Activated CD4-positive, alpha-beta T cell treated with anti-CD3 and anti-CD28 coated beads for 48 hours (primary cell): ENCODE data around the gene TAF6L.
"Not testable (repeated sequence)": the region's sequence is repeated elsewhere in the genome, so short reads cannot be mapped to it uniquely, and the experiment has no call there.

Source experiments
- DNase-seq: peaks from one replicate; pipeline ENCODE4 v3.0.0-alpha.2; 2020

TAF6L gene

DNA sequence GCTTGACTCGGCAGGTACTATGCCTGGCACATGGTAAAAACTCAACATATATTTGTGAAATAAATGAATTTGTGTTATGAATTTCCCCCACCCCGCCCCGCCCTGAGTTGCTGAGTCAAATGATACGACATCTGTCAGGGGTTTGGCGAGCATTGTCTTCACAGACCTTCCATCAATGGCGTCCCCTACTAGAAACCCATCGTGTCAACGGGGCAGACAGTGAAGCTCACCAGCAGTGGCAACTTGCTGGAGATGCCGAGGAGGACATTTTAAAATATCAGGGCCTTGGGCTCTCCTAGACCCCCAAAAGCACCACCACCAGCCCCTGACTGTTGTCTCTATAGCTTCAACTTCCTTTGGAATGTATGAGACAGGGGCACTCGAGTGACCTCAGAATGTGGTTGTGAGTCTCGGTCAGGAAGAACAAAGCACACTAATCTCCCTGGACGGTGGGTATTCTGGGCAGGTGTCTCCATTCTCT lies 34.8 kb downstream of the TAF6L start:
- peak; percentile 32 for DNase-seq

DNA sequence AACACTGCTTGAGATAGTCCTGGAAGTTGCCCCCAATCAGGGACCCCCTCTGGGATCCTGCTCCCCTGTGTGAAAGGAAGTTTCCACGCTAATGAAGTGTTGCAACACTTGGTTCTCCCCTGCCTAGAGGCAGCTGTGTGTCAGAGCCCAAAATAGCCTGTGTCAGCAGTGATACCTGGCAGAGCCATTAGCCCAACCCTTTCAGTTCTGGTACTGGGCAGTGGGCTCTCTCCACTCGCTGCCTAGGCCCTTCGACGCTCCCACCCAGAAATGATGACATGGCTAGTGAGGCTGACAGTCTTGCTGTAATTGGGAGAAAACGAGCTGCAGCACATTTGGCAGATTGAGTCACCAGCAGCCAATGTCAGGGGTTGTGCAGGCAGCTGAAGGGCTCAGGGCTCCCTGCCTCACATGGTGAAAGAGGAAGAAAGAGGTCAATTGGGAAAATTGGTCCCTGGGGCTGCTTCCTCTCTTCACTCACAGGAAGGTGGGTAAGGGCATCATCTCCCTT lies 35.5 kb downstream of the TAF6L start:
- no peak for DNase-seq

DNA sequence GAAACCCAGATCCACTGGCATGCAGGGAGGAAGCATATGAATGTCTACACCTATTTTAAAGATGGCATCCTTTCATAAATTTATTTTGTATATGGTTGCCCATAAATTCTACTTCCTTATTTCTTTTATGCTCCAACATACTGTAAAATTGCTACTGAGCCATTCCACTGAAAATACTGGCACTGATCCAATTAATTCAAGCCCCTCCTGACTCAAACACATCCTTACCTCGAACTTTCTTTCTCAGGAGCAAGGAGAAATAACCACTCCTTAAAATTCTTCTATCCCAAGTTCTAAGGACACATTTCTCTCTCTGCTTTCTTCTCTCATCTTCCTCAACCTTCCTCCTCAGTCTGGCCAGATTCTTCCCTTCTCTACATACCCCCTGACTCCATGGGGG lies 39.6 kb downstream of the TAF6L start:
- no peak for DNase-seq

DNA sequence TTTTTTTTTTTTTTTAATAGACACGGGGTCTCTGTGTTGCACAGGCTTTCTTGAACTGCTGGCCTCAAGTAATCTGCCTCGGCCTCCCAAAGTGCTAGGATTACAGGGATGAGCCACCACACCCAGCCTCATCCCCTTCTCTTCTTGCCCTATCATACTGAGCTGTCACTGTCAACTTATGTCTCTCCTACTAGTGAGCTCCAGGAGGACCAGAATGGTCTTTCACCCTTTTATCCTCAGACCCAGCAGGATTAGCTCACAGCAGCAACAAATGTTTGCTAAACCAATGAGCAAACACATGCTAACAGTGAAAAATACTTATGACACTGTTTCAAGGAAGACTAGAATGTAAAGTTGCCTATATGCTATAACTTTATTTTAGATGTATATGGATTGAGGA lies 40.5 kb downstream of the TAF6L start:
- DNase-seq: no peak

DNA sequence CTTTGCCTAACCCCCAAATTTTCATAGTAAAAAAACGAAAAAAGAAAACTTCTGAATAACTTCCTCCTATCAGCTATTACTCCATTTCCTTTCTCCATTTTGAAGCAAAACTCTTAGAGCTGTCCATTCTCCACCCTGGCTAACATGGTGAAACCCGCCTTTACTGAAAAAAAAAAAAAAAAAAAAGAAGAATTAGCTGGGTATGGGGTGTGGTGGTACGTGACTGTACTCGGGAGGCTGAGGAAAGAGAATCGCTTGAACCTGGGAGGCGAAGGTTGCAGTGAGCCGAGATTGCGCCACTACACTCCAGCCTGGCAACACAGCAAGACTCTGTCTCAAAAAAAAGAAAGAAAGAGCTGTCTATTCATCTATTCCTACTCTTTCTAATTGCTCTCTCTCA lies 45.4 kb downstream of the TAF6L start:
- DNase-seq: no peak

DNA sequence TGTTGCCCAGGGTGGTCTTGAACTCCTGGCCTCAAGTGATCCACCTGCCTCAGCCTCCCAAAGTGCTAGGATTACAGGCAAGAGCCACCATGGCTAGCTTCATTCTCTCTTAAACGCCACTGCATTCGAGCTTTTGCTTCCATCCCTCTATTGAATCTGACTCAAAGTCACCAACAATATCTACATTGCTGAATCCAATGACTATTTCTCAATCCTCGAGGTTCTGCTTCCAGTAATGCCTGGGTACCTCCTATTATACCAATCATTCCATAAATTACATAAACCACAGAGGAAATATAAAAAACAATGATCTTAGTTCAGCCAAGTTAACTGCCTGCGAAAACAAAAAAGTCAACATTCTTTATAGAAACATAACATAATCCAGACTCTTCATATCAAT lies 45.9 kb downstream of the TAF6L start:
- no peak for DNase-seq

DNA sequence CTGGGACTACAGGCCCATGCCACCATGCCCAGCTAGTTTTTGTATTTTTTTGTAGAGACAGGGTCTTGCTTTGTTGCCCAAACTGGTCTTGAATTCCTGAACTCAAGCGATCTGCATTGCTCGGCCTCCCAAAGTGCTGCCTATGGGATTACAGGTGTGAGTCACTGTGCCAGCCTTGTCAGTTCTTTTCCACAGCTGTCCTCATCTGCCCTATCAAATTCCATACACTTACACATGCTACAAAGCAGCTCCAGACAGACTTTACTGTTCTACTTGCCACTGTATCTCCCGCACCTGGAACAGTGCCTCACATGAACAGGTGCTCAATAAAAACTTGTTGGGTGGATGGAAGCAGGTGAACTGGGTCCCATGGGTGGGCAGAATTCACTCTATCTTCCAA lies 52.5 kb downstream of the TAF6L start:
- DNase-seq: no peak

DNA sequence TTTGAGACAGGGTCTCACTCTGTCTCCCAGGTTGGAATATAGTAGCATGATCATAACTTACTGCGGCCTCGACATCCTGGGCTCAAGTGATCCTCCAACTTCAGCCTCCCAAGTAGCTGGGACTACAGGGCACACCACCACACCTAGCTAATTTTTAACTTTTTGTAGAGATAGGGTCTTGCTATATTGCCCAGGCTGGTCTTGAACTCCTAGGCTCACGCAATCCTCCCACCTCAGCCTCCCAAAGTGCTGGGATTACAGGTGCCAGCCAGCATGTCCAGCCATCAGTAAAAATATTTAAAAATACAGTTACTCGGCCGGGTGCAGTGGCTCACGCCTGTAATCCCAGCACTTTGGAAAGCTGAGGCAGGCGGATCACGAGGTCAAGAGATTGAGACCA lies 56.9 kb downstream of the TAF6L start:
- not testable (repeated sequence) for DNase-seq

DNA sequence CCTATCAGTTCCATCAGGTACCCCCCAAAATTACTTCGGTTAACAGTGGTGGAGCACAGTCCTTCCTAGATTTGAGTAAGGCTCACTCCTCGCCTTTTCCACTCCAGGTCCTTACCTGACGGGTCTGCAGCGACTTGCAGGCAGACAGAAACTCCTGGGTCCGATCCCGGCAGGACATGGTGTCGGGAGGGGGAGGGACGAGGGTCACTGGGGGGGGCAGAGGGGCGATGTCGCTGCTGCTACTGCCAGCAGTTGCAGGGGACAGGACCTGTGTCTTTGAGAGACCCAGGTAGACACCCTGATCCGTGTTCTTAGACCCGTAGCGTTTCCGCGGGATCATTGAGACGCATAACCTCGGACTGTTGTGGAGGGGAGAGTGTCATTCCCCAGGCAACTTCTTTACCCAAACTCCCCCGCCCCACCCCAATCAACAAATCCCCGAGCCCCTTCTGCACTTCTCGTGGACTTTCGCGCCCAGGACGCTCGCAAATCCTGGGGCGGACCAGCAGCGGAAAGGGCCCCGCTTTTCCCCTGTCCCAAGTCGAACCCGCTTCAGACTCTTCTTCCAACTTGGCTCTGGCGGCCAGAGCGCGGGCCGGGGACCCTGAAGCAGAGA lies 59.8 kb downstream of the TAF6L start:
- DNase-seq: no peak

DNA sequence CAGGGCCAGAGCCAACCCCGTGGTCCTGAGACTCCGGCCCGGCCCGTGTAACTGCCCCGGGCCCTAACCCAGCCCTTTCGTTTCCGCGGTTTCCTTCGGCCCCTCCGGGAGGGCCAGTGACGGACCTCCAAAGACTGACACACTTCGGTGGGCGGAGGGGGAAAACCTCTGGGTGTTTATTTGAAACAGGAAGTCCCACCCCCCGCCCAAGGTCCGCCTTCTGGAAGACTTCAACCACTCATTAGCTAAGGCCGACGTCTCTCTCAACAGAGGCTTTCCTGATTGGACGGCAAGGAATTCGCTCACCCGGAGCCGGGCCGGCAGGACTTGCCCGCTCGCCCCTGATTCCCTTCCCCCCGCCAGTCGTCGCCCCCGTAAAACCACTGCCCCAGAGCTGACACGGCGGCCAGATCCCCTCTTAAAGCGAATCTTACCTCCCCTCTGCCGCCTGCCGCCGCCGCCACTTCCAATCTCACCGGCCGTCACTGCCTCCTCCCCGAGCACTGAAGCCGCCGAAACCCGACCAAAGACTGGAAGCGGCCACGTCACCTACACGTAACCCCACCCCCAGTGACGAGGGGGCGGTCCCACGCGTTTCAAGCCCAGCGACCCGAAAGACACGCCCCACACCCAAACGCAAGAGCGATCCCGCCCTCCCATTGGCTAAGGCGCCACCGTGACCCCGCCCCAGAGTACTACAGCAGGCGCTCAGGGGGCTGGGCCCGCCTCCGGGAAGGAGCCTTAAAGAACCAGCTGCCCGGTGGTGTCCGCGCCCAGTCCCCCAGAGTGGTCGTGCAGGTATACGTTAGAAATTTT lies 60.5 kb downstream of the TAF6L start, which contains the start of gene STX5:
Gene STX5 (minus strand): TSS at position 532 of the 816 bp plus-strand sequence. CDS start 808 bp downstream, outside the sequence.
- peak; percentile 100 for DNase-seq

DNA sequence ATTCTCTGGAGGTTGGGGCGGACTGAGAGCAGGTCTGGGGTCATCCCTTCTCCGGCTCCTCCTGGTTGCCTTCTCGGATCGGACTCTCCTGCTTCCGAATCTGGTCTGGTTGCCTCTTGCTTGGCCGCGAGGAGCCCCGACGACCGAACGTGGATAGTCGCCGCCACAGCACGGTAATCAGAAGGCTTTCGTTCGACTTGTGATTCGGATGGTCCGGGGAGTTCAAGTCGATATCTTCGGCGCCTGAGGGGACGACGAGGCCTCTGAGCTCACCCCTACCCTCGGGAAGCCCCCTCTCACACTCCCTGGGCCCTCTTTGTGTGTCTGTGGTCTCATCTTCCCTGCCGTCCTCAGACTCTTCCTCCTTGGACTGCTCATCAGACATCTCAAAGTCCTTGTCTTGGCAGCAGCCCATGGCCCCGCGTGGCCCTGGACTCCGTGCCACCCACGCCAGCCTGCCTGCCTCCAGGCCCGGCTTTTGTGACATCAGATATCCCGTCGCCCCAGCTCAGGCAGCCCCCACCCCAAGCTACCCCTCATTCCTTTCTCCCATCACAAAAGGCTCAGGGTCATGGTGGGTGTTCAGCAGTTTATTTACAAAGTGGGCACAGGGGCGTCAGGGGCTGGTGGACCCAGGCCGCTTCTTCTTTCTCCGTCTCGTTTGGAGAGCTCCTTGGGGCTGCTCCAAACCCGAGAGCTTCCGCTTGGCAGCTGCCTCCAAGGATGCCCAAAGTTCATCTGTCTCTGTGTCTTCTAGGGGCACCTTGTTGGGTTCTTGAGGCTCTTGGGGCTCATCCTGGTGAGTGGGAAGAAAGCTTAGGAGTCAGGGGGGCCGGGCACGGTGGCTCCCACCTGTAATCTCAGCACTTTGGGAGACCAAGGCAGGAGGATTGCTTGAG lies 61.4 kb downstream of the TAF6L start, which contains the start of gene TEX54:
Gene TEX54 (minus strand): TSS at position 506 of the 899 bp plus-strand sequence.
- DNase-seq: peak; percentile 25

DNA sequence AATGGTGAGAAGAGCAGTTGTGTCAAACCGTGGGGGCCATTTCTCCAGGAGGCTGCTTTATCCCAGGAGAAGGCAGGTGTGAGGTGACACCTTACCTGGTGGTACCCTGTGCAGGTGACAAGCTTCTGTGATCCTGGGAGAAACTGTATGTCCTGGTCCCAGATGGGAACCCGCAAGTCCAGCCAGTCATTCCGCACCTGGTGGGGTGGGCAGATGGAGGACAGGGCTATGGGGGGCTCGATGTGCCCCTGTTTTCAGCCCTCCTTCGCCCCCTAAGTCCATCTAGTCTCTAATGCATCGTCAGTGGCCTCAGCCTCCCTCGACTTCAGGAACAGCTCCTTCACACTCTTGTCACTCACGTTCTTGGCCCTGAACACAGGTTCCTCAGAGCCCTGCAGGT lies 64.1 kb downstream of the TAF6L start:
- DNase-seq: no peak
